K562 (cell line): Measurements from ENCODE around the gene NDUFS8. TPM values are rescaled to one million over a fixed set of nuclear protein-coding genes. Genes with fewer than 3 reads are reported as not detected.
A peak's percentile ranks its signal among the peaks of the same experiment; 100 is the strongest.

Experiments
- BMI1 ChIP-seq: fragments of 150-350 bp; IDR thresholded peaks from 2 replicates; pipeline ENCODE4 v1.6.1; 2014; ENCODE audit warnings: low read length
- CREB3 ChIP-seq: fragments of 450-650 bp; conservative IDR thresholded peaks from 2 replicates; pipeline ENCODE4 v1.6.1; 2016; ENCODE audit warnings: missing genetic modification characterization, low read depth, mild to moderate bottlenecking, missing compliant biosample characterization, moderate library complexity
- CUX1 ChIP-seq: fragments of 200-800 bp; sonication (Bioruptor generic); IDR thresholded peaks from 2 replicates; pipeline ENCODE4 v1.6.1; 2016; ENCODE audit warnings: missing genetic modification characterization, missing compliant biosample characterization
- EP300 ChIP-seq: IDR thresholded peaks from 2 replicates; pipeline ENCODE4 v1.6.1; 2012; ENCODE audit warnings: low read length, improper control_type of control experiment
- MYNN ChIP-seq, 2 experiments: sonication (generic); formaldehyde crosslinking in 1 of 2; IDR thresholded peaks; 2 replicates each; pipeline versions ENCODE4 v1.5.0 to v1.6.1; 2016 to 2020; ENCODE audit warnings: antibody characterized with exemption in 1 of 2, missing genetic modification reagents in 1 of 2
- NFRKB ChIP-seq: fragments of 450-650 bp; IDR thresholded peaks from 2 replicates; pipeline ENCODE4 v1.6.1; 2016; ENCODE audit warnings: low read depth
- NR2C1 ChIP-seq, 2 experiments: fragments of 450-650 bp; IDR thresholded peaks; 2 replicates each; pipeline ENCODE4 v1.6.1; 2017; ENCODE audit warnings: mild to moderate bottlenecking in 2 of 2, antibody characterized with exemption in 1 of 2, inconsistent platforms in 1 of 2, missing compliant biosample characterization in 1 of 2, missing genetic modification characterization in 1 of 2
- OTX1 ChIP-seq: fragments of 450-650 bp; formaldehyde crosslinking; IDR thresholded peaks from 2 replicates; pipeline ENCODE4 v1.4.0; 2022; ENCODE audit warnings: mild to moderate bottlenecking
- PCBP1 ChIP-seq: fragments of 200-400 bp; formaldehyde crosslinking; IDR thresholded peaks from 2 replicates; pipeline ENCODE4 v1.6.1; 2018; ENCODE audit warnings: mild to moderate bottlenecking, low read depth, low read length; ENCODE audit not compliant: poor library complexity, severe bottlenecking
- PHB2 ChIP-seq: fragments of 450-650 bp; IDR thresholded peaks from 2 replicates; pipeline ENCODE4 v1.6.1; 2017; ENCODE audit warnings: low read depth
- RBM39 ChIP-seq: fragments of 200-400 bp; formaldehyde crosslinking; optimal IDR thresholded peaks from 2 replicates; pipeline ENCODE3; 2018; ENCODE audit warnings: low read depth, low read length
- SIRT6 ChIP-seq: IDR thresholded peaks from one replicate; pipeline ENCODE4 v1.6.1; 2012; ENCODE audit warnings: low read depth, mild to moderate bottlenecking, control low read depth, inconsistent platforms, low read length, moderate library complexity
- SMC3 ChIP-seq: conservative IDR thresholded peaks from 2 replicates; pipeline ENCODE4 v1.6.1; 2011; ENCODE audit warnings: low read depth, low read length, improper control_type of control experiment; ENCODE audit not compliant: insufficient read depth
- SRSF9 ChIP-seq: fragments of 200-400 bp; formaldehyde crosslinking; IDR thresholded peaks from 2 replicates; pipeline ENCODE4 v1.6.1; 2017; ENCODE audit warnings: low read depth, low read length, borderline replicate concordance
- XRCC5 ChIP-seq: fragments of 200-400 bp; formaldehyde crosslinking; IDR thresholded peaks from 2 replicates; pipeline ENCODE4 v1.6.1; 2017; ENCODE audit warnings: low read depth, mild to moderate bottlenecking, low read length
- ZBTB2 ChIP-seq: fragments of 450-650 bp; IDR thresholded peaks from 2 replicates; pipeline ENCODE4 v1.6.1; 2016; ENCODE audit warnings: antibody characterized with exemption
- ZNF695 ChIP-seq: fragments of 450-650 bp; formaldehyde crosslinking; IDR thresholded peaks from 2 replicates; pipeline ENCODE4 v1.4.0; 2020; ENCODE audit warnings: mild to moderate bottlenecking, moderate library complexity
- ZNF75A ChIP-seq: fragments of 450-650 bp; formaldehyde crosslinking; IDR thresholded peaks from 2 replicates; pipeline ENCODE4 v1.4.0; 2020; ENCODE audit warnings: mild to moderate bottlenecking
- polyA plus RNA-seq, 8 experiments: library from polyadenylated mRNA; depleted of rRNA in 4 of 8; stranded (reverse) in 5 of 8; unstranded in 3 of 8; fragments of >200 nt; fragmentation: Nextera tagmentation in 2 of 8; fragmentation: Illumina TruSeq in 1 of 8; extraction: Ambion mirVana in 2 of 8; extraction: Trizol in 1 of 8; gene quantifications; 2 replicates each; pipeline versions ENCODE4 v1.2.1 to v1.2.3, GENCODE V29; 2011 to 2014; ENCODE audit warnings: inconsistent platforms in 1 of 8, missing spikeins in 1 of 8
- total RNA-seq, 7 experiments: library from RNA; depleted of rRNA in 6 of 7; stranded (reverse); fragments of >200 nt in 6 of 7; fragmentation: Illumina TruSeq in 2 of 7; extraction: Trizol in 2 of 7; gene quantifications; 2 replicates each; pipeline versions ENCODE4 v1.2.1 to v1.2.3, GENCODE V29; 2011 to 2021; ENCODE audit warnings: low replicate concordance in 1 of 7
- TF ChIP-seq, protein P1 (sequence below), 2 experiments: fragments of 450-650 bp; IDR thresholded peaks; 2 replicates each; pipeline ENCODE4 v1.6.1; 2016

NDUFS8 gene
- total and polyA plus RNA-seq, 9 of the 15 experiments (the other 6 are each of a cell fraction or from before 2014, with no cell fraction given): 36.5 to 351 (median 101) TPM

DNA sequence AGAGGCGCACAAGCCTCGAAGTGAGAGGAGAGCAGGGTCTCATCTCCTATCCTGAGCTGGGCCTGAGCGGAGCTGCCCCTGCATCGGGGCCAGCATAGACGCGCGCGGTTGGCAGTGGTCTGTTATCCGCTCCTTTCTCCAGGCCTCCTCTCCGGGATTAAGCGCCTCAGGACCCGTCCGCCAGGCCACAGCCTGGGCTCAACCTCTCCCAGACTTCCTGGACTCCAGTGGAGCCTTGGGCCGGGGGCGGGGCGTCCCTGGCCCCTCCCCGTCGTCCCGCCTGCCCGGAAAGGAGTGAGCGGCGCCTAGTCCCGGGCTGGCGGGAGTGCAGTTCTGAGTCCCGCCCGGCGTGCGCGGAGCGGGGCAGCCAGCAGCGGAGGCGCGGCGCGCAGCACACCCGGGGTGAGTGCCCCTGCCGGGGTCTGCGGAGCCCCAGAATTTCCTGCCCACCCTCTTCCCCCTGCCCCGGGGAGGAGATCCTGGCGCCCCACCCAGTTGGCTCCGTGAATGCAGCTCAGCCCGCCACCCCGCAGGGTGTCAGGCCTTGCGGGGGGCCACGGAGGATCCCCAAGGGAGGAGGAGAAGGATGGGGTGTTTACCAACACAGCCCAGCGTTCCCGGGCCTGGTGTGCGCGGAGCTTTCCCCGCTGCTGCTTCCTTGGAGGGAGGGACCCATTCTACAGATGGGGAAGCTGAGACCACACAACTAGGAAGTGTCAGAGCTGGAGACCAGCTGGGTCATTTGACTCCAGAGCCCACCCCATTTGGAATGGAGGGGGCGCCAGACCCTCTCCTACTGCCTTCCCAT, 8.4 kb downstream of the NDUFS8 start, which contains the start of gene TCIRG1 (continued):
- TF ChIP-seq, protein P1, sequence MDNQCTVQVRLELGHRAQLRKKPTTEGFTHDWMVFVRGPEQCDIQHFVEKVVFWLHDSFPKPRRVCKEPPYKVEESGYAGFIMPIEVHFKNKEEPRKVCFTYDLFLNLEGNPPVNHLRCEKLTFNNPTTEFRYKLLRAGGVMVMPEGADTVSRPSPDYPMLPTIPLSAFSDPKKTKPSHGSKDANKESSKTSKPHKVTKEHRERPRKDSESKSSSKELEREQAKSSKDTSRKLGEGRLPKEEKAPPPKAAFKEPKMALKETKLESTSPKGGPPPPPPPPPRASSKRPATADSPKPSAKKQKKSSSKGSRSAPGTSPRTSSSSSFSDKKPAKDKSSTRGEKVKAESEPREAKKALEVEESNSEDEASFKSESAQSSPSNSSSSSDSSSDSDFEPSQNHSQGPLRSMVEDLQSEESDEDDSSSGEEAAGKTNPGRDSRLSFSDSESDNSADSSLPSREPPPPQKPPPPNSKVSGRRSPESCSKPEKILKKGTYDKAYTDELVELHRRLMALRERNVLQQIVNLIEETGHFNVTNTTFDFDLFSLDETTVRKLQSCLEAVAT (IDR thresholded peaks at IDR 0.05): no peak
- TF ChIP-seq ZNF695 (CRISPR knock-in tag) (no peak), SIRT6 (no peak), SRSF9 (no peak), ZBTB2 (peak; percentile 19; the same call in 1 of the 2 replicates), PHB2 (no peak), NFRKB (no peak), OTX1 (CRISPR knock-in tag) (no peak), MYNN (IDR thresholded peaks at IDR 0.05) (no peak), MYNN (CRISPR knock-in tag; IDR thresholded peaks at IDR 0.05) (no peak), PCBP1 (peak; percentile 59), SMC3 (no peak), CUX1 (CRISPR knock-in tag) (no peak), RBM39 (no peak), ZNF75A (CRISPR knock-in tag) (no peak), XRCC5 (0 out of 2 replicates have a peak, but pooled peaks have one; percentile 36), NR2C1 (IDR thresholded peaks at IDR 0.05) (no peak), NR2C1 (tag; IDR thresholded peaks at IDR 0.05) (no peak), CREB3 (no peak), EP300 (no peak), BMI1 (no peak)
